GM12874 (cell line): ENCODE results near the gene AMIGO2.

Source experiments
- CTCF ChIP-seq: IDR thresholded peaks from 2 replicates; pipeline ENCODE4 v1.5.1; 2011; ENCODE audit warnings: low read depth, mild to moderate bottlenecking, control low read depth, low read length, moderate library complexity; ENCODE audit not compliant: insufficient read depth

Gene AMIGO2

GRCh38 chr12:47095446-47096236, 15.9 kb upstream of the AMIGO2 start:
- TF ChIP-seq CTCF = no peak

- TF ChIP-seq CTCF = no peak
Measured at GRCh38 chr12:47094804-47095203, 15.0 kb upstream of the AMIGO2 start.

GRCh38 chr12:47091009-47091408, 11.2 kb upstream of the AMIGO2 start:
- no peak for TF ChIP-seq CTCF

- no peak for TF ChIP-seq CTCF
Measured at GRCh38 chr12:47088021-47088944, 8.5 kb upstream of the AMIGO2 start.

GRCh38 chr12:47087088-47087688, 7.4 kb upstream of the AMIGO2 start:
- no peak for TF ChIP-seq CTCF

GRCh38 chr12:47085815-47086252, 6.1 kb upstream of the AMIGO2 start:
- TF ChIP-seq CTCF = no peak

GRCh38 chr12:47084172-47084571, 4.4 kb upstream of the AMIGO2 start:
- TF ChIP-seq CTCF = no peak
